HG03097 (cell line): ENCODE data around the gene FOXP4.
"Not testable (repeated sequence)": the region's sequence is repeated elsewhere in the genome, so short reads cannot be mapped to it uniquely, and the experiment has no call there.

Source experiments
- ATAC-seq: cut with Tn5 transposase; IDR thresholded peaks from one replicate; pipeline ENCODE4 v1.9.1; 2021; ENCODE audit not compliant: unreplicated experiment, low FRiP score

The FOXP4 gene

GRCh38 chr6:41597246-41598000, 51.2 kb downstream of the FOXP4 start:
- ATAC-seq = no peak

GRCh38 chr6:41598670-41599014, 52.5 kb downstream of the FOXP4 start:
- no peak for ATAC-seq

- no peak for ATAC-seq
Measured at GRCh38 chr6:41599015-41599851, 53.1 kb downstream of the FOXP4 start.

GRCh38 chr6:41599852-41600445, 53.8 kb downstream of the FOXP4 start:
- no peak for ATAC-seq

- no peak for ATAC-seq
Measured at GRCh38 chr6:41600499-41601247, 54.5 kb downstream of the FOXP4 start.

GRCh38 chr6:41601248-41601549, 55.0 kb downstream of the FOXP4 start:
- ATAC-seq = no peak

- ATAC-seq = no peak
Measured at GRCh38 chr6:41602422-41602743, 56.2 kb downstream of the FOXP4 start.

- no peak for ATAC-seq
Measured at GRCh38 chr6:41602864-41603608, 56.9 kb downstream of the FOXP4 start.

GRCh38 chr6:41604006-41604405, 57.8 kb downstream of the FOXP4 start:
- no peak for ATAC-seq

- ATAC-seq = no peak
Measured at GRCh38 chr6:41605649-41606048, 59.5 kb downstream of the FOXP4 start.

- ATAC-seq = no peak
Measured at GRCh38 chr6:41607036-41607435, 60.9 kb downstream of the FOXP4 start.

GRCh38 chr6:41607736-41608135, 61.6 kb downstream of the FOXP4 start:
- no peak for ATAC-seq

GRCh38 chr6:41608443-41609151, 62.4 kb downstream of the FOXP4 start:
- ATAC-seq = no peak

GRCh38 chr6:41614715-41615114, 68.5 kb downstream of the FOXP4 start:
- ATAC-seq = no peak

GRCh38 chr6:41615311-41615710, 69.1 kb downstream of the FOXP4 start:
- ATAC-seq = no peak

- ATAC-seq = no peak
Measured at GRCh38 chr6:41618598-41618997, 72.4 kb downstream of the FOXP4 start.

GRCh38 chr6:41619193-41619592, 73.0 kb downstream of the FOXP4 start:
- ATAC-seq = not testable (repeated sequence)

GRCh38 chr6:41621367-41621766, 75.2 kb downstream of the FOXP4 start:
- ATAC-seq = no peak

- no peak for ATAC-seq
Measured at GRCh38 chr6:41621802-41622201, 75.6 kb downstream of the FOXP4 start.
